ENCODE measurements around the gene CEACAM16. TPM values are rescaled to one million over a fixed set of nuclear protein-coding genes. Genes with fewer than 3 reads are reported as not detected.
"Not testable (repeated sequence)": the region's sequence is repeated elsewhere in the genome, so short reads cannot be mapped to it uniquely, and the experiment has no call there.

Gene CEACAM16
- total RNA-seq, 4 donors from 2014 or later = not detected

- no peak for DNase-seq
- intact Hi-C loops (cut with DNase I; ENCODE audit: low total_unique reads) = no loop called here
- Histone ChIP-seq H3K27me3 (no peaks in the 10 kb centered on the region), H3K36me3 (peaks cover 0 to 17% of the 10 kb centered on the region in 2 donors), H3K9me3 (no peaks in the 10 kb centered on the region), H3K27ac (no peak overlapping the region), H3K4me3 (no peak overlapping the region), H3K4me1 (no peaks in the 10 kb centered on the region)
- no peak for TF ChIP-seq CTCF (IDR thresholded peaks at IDR 0.05 in 4 of 5, conservative IDR thresholded peaks at IDR 0.05 in 1 of 5)
- no peak for TF ChIP-seq POLR2A (IDR thresholded peaks at IDR 0.05)
- in situ Hi-C loops (cut with MboI; ENCODE audit: low sequenced_read_pairs in 4 of 4) = no loop called here
- no peak for ATAC-seq
Observed at GRCh38 chr19:44666852-44667556, 31.9 kb upstream of the CEACAM16 start.

DNA sequence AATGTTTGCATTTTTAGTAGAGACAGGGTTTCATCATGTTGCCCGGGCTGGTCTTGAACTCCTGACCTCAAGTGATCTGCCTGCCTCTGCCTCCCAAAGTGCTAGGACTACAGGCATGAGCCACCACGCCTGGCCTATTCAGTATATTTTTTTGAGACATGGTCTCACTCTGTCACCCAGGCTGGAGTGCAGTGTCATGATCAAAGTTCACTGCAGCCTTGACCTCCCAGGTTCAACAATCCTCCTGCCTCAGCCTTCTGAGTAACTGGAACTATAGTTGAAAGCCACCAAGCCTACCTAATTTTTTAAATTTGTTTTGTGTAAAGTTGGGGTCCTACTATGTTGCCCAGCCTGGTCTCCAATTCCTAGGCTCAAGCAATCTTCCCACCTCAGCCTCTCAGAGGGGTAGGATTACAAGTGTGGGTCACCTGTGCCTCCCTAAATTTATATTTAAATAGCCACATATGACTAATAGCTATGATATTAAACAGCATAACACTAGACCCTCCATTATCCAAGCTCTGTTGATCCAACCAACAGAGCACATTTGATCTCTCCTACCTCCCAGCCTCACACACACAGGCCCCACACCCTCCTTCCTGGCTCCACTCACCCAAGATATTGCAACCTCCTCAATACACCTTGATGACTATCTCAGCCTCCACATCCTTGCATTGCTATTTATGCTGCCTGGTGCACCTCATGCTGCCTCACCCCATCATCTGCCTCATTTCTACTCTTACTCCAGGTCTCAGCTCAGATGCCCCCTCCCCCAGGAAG lies 29.8 kb upstream of the CEACAM16 start:
- no peaks in the 10 kb centered on the region for H3K4me1 ChIP-seq
- H3K36me3 ChIP-seq = peaks cover 0 to 13% of the 10 kb centered on the region in 2 donors
- no peak for ATAC-seq
- no peaks in the 10 kb centered on the region for H3K9me3 ChIP-seq
- TF ChIP-seq POLR2A (IDR thresholded peaks at IDR 0.05) = no peak
- no peak for TF ChIP-seq CTCF (IDR thresholded peaks at IDR 0.05 in 4 of 5, conservative IDR thresholded peaks at IDR 0.05 in 1 of 5)
- in situ Hi-C loops (cut with MboI; ENCODE audit: low sequenced_read_pairs in 4 of 4) (no loop called here), intact Hi-C loops (cut with DNase I; ENCODE audit: low total_unique reads) (no loop called here)
- no peak overlapping the region for H3K27ac ChIP-seq
- H3K4me3 ChIP-seq = no peak overlapping the region
- no peak for DNase-seq
- no peaks in the 10 kb centered on the region for H3K27me3 ChIP-seq

- H3K36me3 ChIP-seq = peaks cover 0 to 13% of the 10 kb centered on the region in 2 donors
- H3K27me3 ChIP-seq; in situ Hi-C loops (cut with MboI; ENCODE audit: low sequenced_read_pairs in 4 of 4); H3K4me1 ChIP-seq; intact Hi-C loops (cut with DNase I; ENCODE audit: low total_unique reads); ATAC-seq; H3K4me3 ChIP-seq; DNase-seq; H3K9me3 ChIP-seq; H3K27ac ChIP-seq: not testable (repeated sequence)
Observed at GRCh38 chr19:44670027-44670426, 28.9 kb upstream of the CEACAM16 start.

DNA sequence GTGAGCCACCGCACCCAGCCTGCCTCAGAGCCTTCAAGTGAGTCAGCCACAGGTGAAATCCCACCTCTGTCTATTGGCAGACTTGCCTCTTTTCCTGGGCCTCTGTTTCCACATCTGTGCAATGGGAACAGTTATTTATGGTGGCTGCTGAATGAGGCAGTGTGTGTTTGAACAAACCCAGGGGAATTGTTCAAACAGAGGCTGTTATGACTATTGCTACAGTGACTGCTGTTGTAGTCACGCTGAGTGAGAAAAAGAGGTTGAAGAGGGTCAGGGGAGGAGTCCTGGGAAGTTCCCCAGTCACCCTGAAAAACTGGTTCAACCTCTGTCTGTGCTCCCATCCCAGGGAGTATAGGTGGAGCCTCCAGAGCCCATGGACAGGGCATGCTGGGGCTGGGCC lies 27.6 kb upstream of the CEACAM16 start, which contains the start of gene CEACAM19:
Gene CEACAM19 (plus strand): TSS at position 83 of the 400 bp plus-strand sequence. CDS start 450 bp downstream, outside the sequence.
- H3K36me3 ChIP-seq = peaks cover 0 to 18% of the 10 kb centered on the region in 2 donors
- intact Hi-C loops (cut with DNase I; ENCODE audit: low total_unique reads) (no loop called here), in situ Hi-C loops (cut with MboI; ENCODE audit: low sequenced_read_pairs in 4 of 4) (no loop called here)
- H3K27me3 ChIP-seq = no peaks in the 10 kb centered on the region
- ATAC-seq (no peak), DNase-seq (no peak)
- no peak within 1 kb of the TSS for H3K4me3 ChIP-seq
- H3K27ac ChIP-seq = no peak within 1 kb of the TSS
- TF ChIP-seq CTCF (IDR thresholded peaks at IDR 0.05 in 4 of 5, conservative IDR thresholded peaks at IDR 0.05 in 1 of 5) (no peak), POLR2A (IDR thresholded peaks at IDR 0.05) (no peak)
- no peaks in the 10 kb centered on the region for H3K9me3 ChIP-seq
- H3K4me1 ChIP-seq = no peaks in the 10 kb centered on the region

DNA sequence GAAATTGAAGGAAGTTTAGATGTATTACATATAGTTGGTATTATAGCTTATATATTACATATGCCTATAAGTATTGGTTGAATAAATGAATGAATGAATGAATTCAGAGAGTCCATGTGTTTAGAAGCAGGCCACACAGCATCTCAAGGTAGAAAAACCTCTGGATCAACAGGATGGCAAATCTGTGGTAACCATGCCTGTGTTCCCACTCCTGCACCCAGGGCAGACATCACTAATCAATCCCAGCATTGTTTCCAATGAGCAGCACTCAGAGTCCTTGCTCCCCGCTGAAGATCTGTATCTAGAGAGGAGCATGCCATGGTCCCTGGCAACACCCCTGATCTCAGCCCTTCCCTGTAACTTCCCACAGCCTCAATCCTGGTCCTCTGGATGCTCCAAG lies 26.7 kb upstream of the CEACAM16 start:
- H3K27me3 ChIP-seq = no peaks in the 10 kb centered on the region

More for the DNA sequence above, 26.7 kb upstream of the CEACAM16 start:
- ATAC-seq (no peak), DNase-seq (no peak)
- no peak overlapping the region for H3K27ac ChIP-seq
- H3K9me3 ChIP-seq = no peaks in the 10 kb centered on the region
- in situ Hi-C loops (cut with MboI; ENCODE audit: low sequenced_read_pairs in 4 of 4) = no loop called here
- peaks cover 0 to 26% of the 10 kb centered on the region in 2 donors for H3K36me3 ChIP-seq
- no peak overlapping the region for H3K4me3 ChIP-seq
- TF ChIP-seq CTCF (IDR thresholded peaks at IDR 0.05 in 4 of 5, conservative IDR thresholded peaks at IDR 0.05 in 1 of 5) (no peak), POLR2A (IDR thresholded peaks at IDR 0.05) (no peak)
- no peaks in the 10 kb centered on the region for H3K4me1 ChIP-seq
- intact Hi-C loops (cut with DNase I; ENCODE audit: low total_unique reads) = no loop called here
